Measurements from ENCODE around the gene DARS2. TPM values are rescaled to one million over a fixed set of nuclear protein-coding genes. Genes with fewer than 3 reads are reported as not detected.

Gene DARS2
- total RNA-seq, 1 donor from 2014 or later: 28.2 TPM

GRCh38 chr1:173867141-173867752 is 42.8 kb downstream of the DARS2 start:
- DNase-seq (ENCODE audit: extremely low spot score, unreplicated experiment): no peak
- H3K4me1 Mint-ChIP-seq (ENCODE audit: unreplicated experiment): peaks cover 26% of the 10 kb centered on the region
- H3K4me3 Mint-ChIP-seq: peak overlapping the region; percentile 100
- no peaks in the 10 kb centered on the region for H3K9me3 Mint-ChIP-seq
- peaks cover 47% of the 10 kb centered on the region for H3K36me3 Mint-ChIP-seq
- TF ChIP-seq CTCF (conservative IDR thresholded peaks at IDR 0.05): no peak
- H3K27ac Mint-ChIP-seq: peak overlapping the region; percentile 99
- peaks cover 4% of the 10 kb centered on the region for H3K27me3 Mint-ChIP-seq

- Mint-ChIP-seq H3K27ac (peak within 1 kb of the TSS; percentile 99), H3K36me3 (peaks cover 47% of the 10 kb centered on the region), H3K4me3 (peak within 1 kb of the TSS; percentile 100), H3K9me3 (no peaks in the 10 kb centered on the region), H3K27me3 (peaks cover 4% of the 10 kb centered on the region), H3K4me1 (ENCODE audit: unreplicated experiment) (peaks cover 26% of the 10 kb centered on the region)
- DNase-seq (ENCODE audit: extremely low spot score, unreplicated experiment): peak; percentile 97
- no peak for TF ChIP-seq CTCF (conservative IDR thresholded peaks at IDR 0.05)
These were observed 43.3 kb downstream of the DARS2 start, which contains the start of gene GAS5 for GRCh38 chr1:173867753-173868265. Gene GAS5, minus strand, starts transcription at chr1:173867989.

GRCh38 chr1:173868266-173869020 is 44.0 kb downstream of the DARS2 start, which contains the start of gene ZBTB37:
Gene ZBTB37, plus strand, starts transcription at chr1:173868380. Its CDS starts 1,846 bp downstream, at chr1:173870226.
- Mint-ChIP-seq H3K27me3 (peaks cover 4% of the 10 kb centered on the region), H3K4me1 (ENCODE audit: unreplicated experiment) (peaks cover 32% of the 10 kb centered on the region), H3K9me3 (no peaks in the 10 kb centered on the region), H3K36me3 (peaks cover 49% of the 10 kb centered on the region), H3K27ac (peak within 1 kb of the TSS; percentile 99), H3K4me3 (peak within 1 kb of the TSS; percentile 100)
- peak; percentile 94 for DNase-seq (ENCODE audit: extremely low spot score, unreplicated experiment)
- no peak for TF ChIP-seq CTCF (conservative IDR thresholded peaks at IDR 0.05)

GRCh38 chr1:173869021-173869359 is 44.5 kb downstream of the DARS2 start:
- no peak for TF ChIP-seq CTCF (conservative IDR thresholded peaks at IDR 0.05)
- peak overlapping the region; percentile 100 for H3K4me3 Mint-ChIP-seq
- peaks cover 33% of the 10 kb centered on the region for H3K4me1 Mint-ChIP-seq (ENCODE audit: unreplicated experiment)
- H3K27me3 Mint-ChIP-seq: peaks cover 4% of the 10 kb centered on the region
- peaks cover 45% of the 10 kb centered on the region for H3K36me3 Mint-ChIP-seq
- peak overlapping the region; percentile 99 for H3K27ac Mint-ChIP-seq
- no peaks in the 10 kb centered on the region for H3K9me3 Mint-ChIP-seq
- no peak for DNase-seq (ENCODE audit: extremely low spot score, unreplicated experiment)

GRCh38 chr1:173870252-173871075 is 46.0 kb downstream of the DARS2 start:
- TF ChIP-seq CTCF (conservative IDR thresholded peaks at IDR 0.05): no peak
- Mint-ChIP-seq H3K4me3 (no peak overlapping the region), H3K27me3 (peaks cover 4% of the 10 kb centered on the region), H3K27ac (no peak overlapping the region), H3K9me3 (no peaks in the 10 kb centered on the region), H3K4me1 (ENCODE audit: unreplicated experiment) (peaks cover 30% of the 10 kb centered on the region), H3K36me3 (peaks cover 33% of the 10 kb centered on the region)
- DNase-seq (ENCODE audit: extremely low spot score, unreplicated experiment): no peak
